Small intestine (tissue), 7 donors: ENCODE results near the gene AUTS2. TPM values are rescaled to one million over a fixed set of nuclear protein-coding genes. Genes with fewer than 3 reads are reported as not detected.

Experiments used
- DNase-seq, 2 donors: peaks; one replicate each; pipeline versions ENCODE4 v3.0.0 to v3.0.0-alpha.2; 2013
- FAIRE-seq: peaks from 2 replicates; lab custom pipeline; 2012; peaks lifted over from hg19 to GRCh38; lab: Jason Lieb, UNC
- H3K27ac ChIP-seq, 3 donors: one replicate each; pipeline ENCODE4 v1.5.1; 2013; ENCODE audit warnings: low read length in 2 of 3, mild to moderate bottlenecking in 2 of 3, control low read depth in 1 of 3, inconsistent platforms in 1 of 3, low read depth in 1 of 3, moderate library complexity in 1 of 3
- H3K27me3 ChIP-seq, 3 donors: one replicate each; pipeline ENCODE4 v1.6.1; 2013; ENCODE audit warnings: low read length in 3 of 3, inconsistent platforms in 1 of 3; ENCODE audit not compliant: control insufficient read depth in 3 of 3, insufficient read depth in 3 of 3
- H3K36me3 ChIP-seq, 3 donors: one replicate each; pipeline ENCODE4 v1.6.1; 2013; ENCODE audit warnings: low read length in 3 of 3, inconsistent platforms in 1 of 3, low read depth in 1 of 3, mild to moderate bottlenecking in 1 of 3, moderate library complexity in 1 of 3; ENCODE audit not compliant: control insufficient read depth in 3 of 3, insufficient read depth in 2 of 3
- H3K4me1 ChIP-seq, 3 donors: one replicate each; pipeline ENCODE4 v1.6.1; 2013; ENCODE audit warnings: low read length in 2 of 3, inconsistent platforms in 1 of 3, low read depth in 1 of 3, mild to moderate bottlenecking in 1 of 3, moderate library complexity in 1 of 3; ENCODE audit not compliant: control insufficient read depth in 3 of 3, insufficient read depth in 2 of 3
- H3K4me3 ChIP-seq, 3 donors: one replicate each; pipeline ENCODE4 v1.5.1; 2013; ENCODE audit warnings: low read length in 3 of 3, control low read depth in 1 of 3, inconsistent platforms in 1 of 3, low read depth in 1 of 3, mild to moderate bottlenecking in 1 of 3, moderate library complexity in 1 of 3
- H3K9me3 ChIP-seq, 2 donors: one replicate each; pipeline ENCODE4 v1.6.1; 2013; ENCODE audit warnings: low read depth in 1 of 2, low read length in 1 of 2; ENCODE audit not compliant: control insufficient read depth in 2 of 2, insufficient read depth in 1 of 2
- WGBS, 3 donors: extraction: QIAGEN DNeasy Blood & Tissue Kit; methylation state at CpG; one replicate each; pipeline ENCODE4 v1.1.7; 2013; 5-methylcytosine and 5-hydroxymethylcytosine counted together
- polyA plus RNA-seq, 4 donors: library from polyadenylated mRNA; stranded (reverse) in 3 of 4; unstranded in 1 of 4; fragments of 200-250 nt in 3 of 4; fragments of 120-200 nt in 1 of 4; gene quantifications; one replicate each; pipeline versions ENCODE4 v1.2.1 to v1.2.3, GENCODE V29; 2013
- donor health status: healthy with polysubstance abuse.
- donor health status: control.
- donor health status: control.
- donor health status: Bipolar disorder and iron deficiency.
- donor health status: healthy.

The AUTS2 gene
- polyA plus RNA-seq, 4 donors = 4.9 to 43.5 (median 13.6) TPM

DNA sequence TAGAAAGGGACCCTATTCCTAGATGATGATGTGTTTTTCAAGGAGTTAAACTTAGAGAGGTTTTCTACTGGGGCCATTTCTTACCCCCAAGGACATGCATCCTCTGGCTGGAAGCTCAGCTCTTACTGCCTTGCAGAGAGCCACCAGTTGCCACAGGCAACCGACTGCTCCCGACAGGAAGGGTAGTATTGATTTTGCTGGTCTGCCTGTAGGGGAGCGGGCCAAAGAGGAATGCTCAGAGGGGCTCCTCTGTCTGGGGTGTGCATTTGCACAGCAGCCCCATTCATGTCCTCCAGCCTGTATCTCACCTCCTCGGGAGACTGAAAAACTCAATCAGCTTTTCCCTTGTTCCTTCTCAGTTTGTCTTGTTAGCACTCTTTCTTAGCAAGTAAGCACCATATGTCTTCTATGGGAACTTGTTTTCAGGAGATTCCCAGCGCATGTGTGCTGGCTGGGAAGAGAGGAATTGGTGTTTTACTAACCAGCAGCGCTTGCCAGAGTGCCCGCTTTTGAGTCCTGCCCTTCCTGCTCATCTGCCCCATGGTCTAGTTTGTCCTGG, 794.7 kb downstream of the AUTS2 start:
- H3K36me3 ChIP-seq = no peaks in the 10 kb centered on the region
- DNase-seq = no peak
- no peak overlapping the region for H3K4me3 ChIP-seq
- H3K4me1 ChIP-seq = no peaks in the 10 kb centered on the region
- FAIRE-seq = no peak
- H3K27me3 ChIP-seq = no peaks in the 10 kb centered on the region
- peaks cover 0 to 3% of the 10 kb centered on the region in 2 donors for H3K9me3 ChIP-seq
- WGBS, 3 donors = 83 to 90% (median 84%) methylated on average over 7 of the region's 7 CpGs
- H3K27ac ChIP-seq = no peak overlapping the region

GRCh38 chr7:70393956-70394355, 795.7 kb downstream of the AUTS2 start:
- Histone ChIP-seq H3K9me3 (peaks cover 0 to 3% of the 10 kb centered on the region in 2 donors), H3K36me3 (no peaks in the 10 kb centered on the region), H3K27me3 (no peaks in the 10 kb centered on the region), H3K4me1 (no peaks in the 10 kb centered on the region), H3K27ac (no peak overlapping the region), H3K4me3 (no peak overlapping the region)
- DNase-seq (no peak), FAIRE-seq (no peak)

GRCh38 chr7:70400829-70401380, 802.6 kb downstream of the AUTS2 start:
- DNase-seq = no peak

DNA sequence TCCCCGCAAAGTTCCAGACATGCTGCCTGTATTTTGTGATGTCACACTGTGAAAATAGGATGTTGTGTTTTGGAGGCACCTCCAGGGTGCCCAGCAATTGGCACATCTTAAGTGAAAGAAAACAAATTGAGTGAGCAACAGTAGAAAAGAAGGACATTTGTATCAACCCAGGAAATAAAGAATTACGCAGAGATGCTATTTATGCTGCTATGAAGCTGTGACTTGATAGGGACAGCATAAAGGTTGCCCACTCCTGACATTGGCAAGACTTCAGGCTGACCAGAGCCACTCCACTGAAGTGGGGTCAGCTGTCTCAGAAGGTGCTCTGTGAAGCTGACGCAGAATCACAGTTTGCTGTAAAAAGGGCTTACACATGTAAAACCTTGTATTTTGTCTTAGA, 803.8 kb downstream of the AUTS2 start:
- Histone ChIP-seq H3K27ac (no peak overlapping the region), H3K4me3 (no peak overlapping the region), H3K36me3 (no peaks in the 10 kb centered on the region), H3K9me3 (no peaks in the 10 kb centered on the region), H3K4me1 (no peaks in the 10 kb centered on the region), H3K27me3 (no peaks in the 10 kb centered on the region)
- FAIRE-seq (no peak), DNase-seq (no peak)
- WGBS, 3 donors = 92 to 96% (median 94%) methylated on average over 3 of the region's 3 CpGs

More at GRCh38 chr7:70400829-70401380, 802.6 kb downstream of the AUTS2 start:
- no peak for FAIRE-seq
- Histone ChIP-seq H3K27ac (no peak overlapping the region), H3K36me3 (no peaks in the 10 kb centered on the region), H3K27me3 (no peaks in the 10 kb centered on the region), H3K9me3 (no peaks in the 10 kb centered on the region), H3K4me3 (no peak overlapping the region), H3K4me1 (no peaks in the 10 kb centered on the region)
- WGBS, 3 donors = 72 to 83% (median 82%) methylated on average over 4 of the region's 4 CpGs

DNA sequence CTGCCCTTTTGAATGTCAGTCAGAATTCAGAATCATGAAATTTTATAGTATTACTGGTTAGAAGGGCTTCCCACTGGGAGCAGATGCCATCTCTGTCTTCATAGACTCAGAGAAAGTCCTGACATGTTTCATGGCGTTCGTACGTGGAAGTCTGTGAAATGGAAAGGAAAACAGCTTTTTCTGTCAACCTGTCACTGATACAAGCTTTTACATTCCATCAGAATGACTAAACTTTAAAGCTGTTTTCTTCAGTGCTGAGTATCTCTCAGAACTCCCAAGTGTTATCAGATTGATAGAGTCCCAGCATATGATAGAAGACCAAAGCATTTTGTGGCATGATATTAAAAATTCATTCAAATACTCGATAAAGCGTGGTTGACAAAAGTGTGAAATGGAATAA, 807.0 kb downstream of the AUTS2 start:
- H3K4me3 ChIP-seq = no peak overlapping the region
- H3K9me3 ChIP-seq = no peaks in the 10 kb centered on the region
- H3K36me3 ChIP-seq = no peaks in the 10 kb centered on the region
- 87 to 96% (median 95%) methylated on average over 5 of the region's 5 CpGs for WGBS, 3 donors
- no peaks in the 10 kb centered on the region for H3K27me3 ChIP-seq
- FAIRE-seq = no peak
- no peak overlapping the region for H3K27ac ChIP-seq
- H3K4me1 ChIP-seq = no peaks in the 10 kb centered on the region
- no peak for DNase-seq

- Histone ChIP-seq H3K36me3 (no peaks in the 10 kb centered on the region), H3K4me3 (no peak overlapping the region), H3K9me3 (no peaks in the 10 kb centered on the region), H3K27me3 (no peaks in the 10 kb centered on the region), H3K4me1 (no peaks in the 10 kb centered on the region), H3K27ac (no peak overlapping the region)
- FAIRE-seq (no peak), DNase-seq (no peak)
- 84 to 92% (median 86%) methylated on average over 12 of the region's 12 CpGs for WGBS, 3 donors
Observed at GRCh38 chr7:70406186-70406949, 808.1 kb downstream of the AUTS2 start.

- Histone ChIP-seq H3K9me3 (no peaks in the 10 kb centered on the region), H3K4me3 (no peak overlapping the region), H3K4me1 (no peaks in the 10 kb centered on the region), H3K36me3 (no peaks in the 10 kb centered on the region), H3K27me3 (no peaks in the 10 kb centered on the region), H3K27ac (no peak overlapping the region)
- DNase-seq (no peak), FAIRE-seq (no peak)
- WGBS, 3 donors = 89 to 96% (median 95%) methylated on average over 4 of the region's 4 CpGs
Observed at GRCh38 chr7:70406950-70407209, 808.6 kb downstream of the AUTS2 start.

DNA sequence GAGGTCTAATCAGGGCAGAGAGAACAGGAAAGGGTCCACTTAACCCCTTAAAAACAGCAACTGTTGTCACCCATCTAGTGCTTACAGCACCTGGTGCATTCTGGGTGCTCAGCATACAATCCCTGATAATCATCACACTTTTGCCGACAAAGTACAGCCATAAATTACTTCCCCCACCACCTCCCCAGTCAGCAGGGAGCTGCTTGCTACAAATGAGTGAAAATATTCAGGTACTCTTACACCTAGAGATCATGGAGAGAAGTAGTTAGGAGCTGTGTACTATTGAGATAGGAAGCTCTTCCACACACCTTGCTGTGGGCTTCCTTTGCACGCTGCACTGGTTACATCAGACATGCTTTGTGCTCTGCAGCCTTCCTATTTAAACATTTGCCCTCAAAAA, 810.2 kb downstream of the AUTS2 start:
- Histone ChIP-seq H3K27me3 (no peaks in the 10 kb centered on the region), H3K36me3 (no peaks in the 10 kb centered on the region), H3K27ac (no peak overlapping the region), H3K4me3 (no peak overlapping the region), H3K9me3 (no peaks in the 10 kb centered on the region), H3K4me1 (no peaks in the 10 kb centered on the region)
- 46 to 70% (median 50%) methylated on average over 2 of the region's 2 CpGs for WGBS, 3 donors
- FAIRE-seq = no peak
- DNase-seq = no peak
